ENCODE measurements around the gene FGD3. TPM values are rescaled to one million over a fixed set of nuclear protein-coding genes. Genes with fewer than 3 reads are reported as not detected.
A peak's percentile ranks its signal among the peaks of the same experiment; 100 is the strongest.

The FGD3 gene
- total RNA-seq, 1 donor from 2014 or later: 4.2 TPM

DNA sequence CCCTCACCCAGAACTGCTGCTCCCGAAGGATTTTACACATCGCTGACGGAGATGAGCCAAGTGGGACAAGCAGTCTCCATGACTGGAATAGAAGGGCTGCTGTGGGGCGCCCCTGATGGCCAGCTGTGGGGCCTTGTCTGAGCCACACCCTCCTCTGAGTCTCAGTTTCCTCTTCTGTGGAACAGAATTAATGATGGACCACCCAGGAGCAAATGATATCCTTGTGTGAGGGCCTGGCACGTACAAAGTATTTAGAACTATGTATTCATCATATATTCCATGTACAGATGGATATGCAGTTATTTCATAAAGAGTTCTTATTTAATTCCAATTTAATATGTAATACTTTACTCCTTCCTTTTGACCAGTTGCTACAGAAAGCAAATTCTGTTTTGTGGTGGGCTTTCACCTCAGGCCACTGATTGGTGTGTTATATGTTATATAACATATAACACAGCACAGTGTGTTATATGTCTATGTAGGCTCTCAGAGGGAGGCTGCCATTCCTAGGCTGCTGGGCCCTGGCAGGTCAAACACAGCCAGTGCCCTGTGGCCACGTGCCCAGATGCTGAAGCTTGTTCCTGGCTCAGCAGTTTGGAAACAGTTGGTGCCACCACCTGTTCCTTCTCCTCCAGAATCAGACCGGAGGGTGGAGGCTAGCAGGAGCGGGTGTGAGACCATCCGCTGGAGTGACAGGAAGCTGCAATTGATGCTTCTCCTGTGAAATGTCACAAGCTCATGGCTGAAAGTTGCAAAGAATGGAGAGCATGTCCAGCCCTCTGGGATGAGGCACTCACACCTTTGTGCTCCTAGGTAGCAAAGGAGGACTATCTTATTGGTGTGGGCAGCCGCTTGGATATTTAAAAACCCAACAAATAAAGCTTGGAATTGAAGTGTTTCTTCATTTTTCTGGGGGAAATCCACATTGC lies 4.4 kb upstream of the FGD3 start:
- H3K27ac ChIP-seq (ENCODE audit: low read depth, low read length): no peak overlapping the region
- peaks cover 3 to 11% (median 6%) of the 10 kb centered on the region in 3 donors for H3K27me3 ChIP-seq (ENCODE audit: control insufficient read depth in 3 of 3, insufficient read depth in 3 of 3, low read length in 3 of 3)
- H3K36me3 ChIP-seq (ENCODE audit: control insufficient read depth in 3 of 3, insufficient read depth in 3 of 3, low read length in 3 of 3): no peaks in the 10 kb centered on the region
- H3K4me1 ChIP-seq (ENCODE audit: control insufficient read depth in 3 of 3, insufficient read depth in 3 of 3, low read length in 3 of 3): peaks cover 11 to 29% (median 15%) of the 10 kb centered on the region in 3 donors
- H3K9me3 ChIP-seq (ENCODE audit: control insufficient read depth in 3 of 3, low read length in 3 of 3): no peaks in the 10 kb centered on the region
- no peak overlapping the region for H3K9ac ChIP-seq (ENCODE audit: low read depth in 1 of 3, low read length in 3 of 3)
- no peak overlapping the region for H3K4me3 ChIP-seq (ENCODE audit: low read length in 3 of 3)

DNA sequence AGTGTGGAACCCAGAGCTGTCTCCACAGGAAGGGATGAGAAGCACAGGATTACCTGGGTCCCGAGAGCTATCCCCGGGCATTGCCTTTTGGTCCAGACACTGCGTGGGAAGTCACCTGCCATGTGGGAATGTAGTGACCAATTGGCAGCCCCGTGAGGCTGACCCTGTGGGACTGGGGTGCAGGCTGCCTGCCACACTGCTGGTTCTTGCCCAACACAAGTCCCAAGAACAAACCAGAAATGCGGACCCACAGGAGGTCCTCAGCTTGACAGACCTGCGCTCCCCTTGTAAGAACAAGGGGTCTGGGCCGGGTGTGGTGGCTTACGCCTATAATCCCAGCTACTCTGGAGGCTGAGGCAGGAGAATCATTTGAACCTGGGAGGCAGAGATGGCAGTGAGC lies 2.4 kb upstream of the FGD3 start:
- no peaks in the 10 kb centered on the region for H3K9me3 ChIP-seq (ENCODE audit: control insufficient read depth in 3 of 3, low read length in 3 of 3)
- no peak overlapping the region for H3K9ac ChIP-seq (ENCODE audit: low read depth in 1 of 3, low read length in 3 of 3)
- H3K27me3 ChIP-seq (ENCODE audit: control insufficient read depth in 3 of 3, insufficient read depth in 3 of 3, low read length in 3 of 3): peaks cover 15 to 17% (median 15%) of the 10 kb centered on the region in 3 donors
- peaks cover 11 to 30% (median 15%) of the 10 kb centered on the region in 3 donors for H3K4me1 ChIP-seq (ENCODE audit: control insufficient read depth in 3 of 3, insufficient read depth in 3 of 3, low read length in 3 of 3)
- H3K27ac ChIP-seq (ENCODE audit: low read depth, low read length): no peak overlapping the region
- no peaks in the 10 kb centered on the region for H3K36me3 ChIP-seq (ENCODE audit: control insufficient read depth in 3 of 3, insufficient read depth in 3 of 3, low read length in 3 of 3)
- H3K4me3 ChIP-seq (ENCODE audit: low read length in 3 of 3): no peak overlapping the region

DNA sequence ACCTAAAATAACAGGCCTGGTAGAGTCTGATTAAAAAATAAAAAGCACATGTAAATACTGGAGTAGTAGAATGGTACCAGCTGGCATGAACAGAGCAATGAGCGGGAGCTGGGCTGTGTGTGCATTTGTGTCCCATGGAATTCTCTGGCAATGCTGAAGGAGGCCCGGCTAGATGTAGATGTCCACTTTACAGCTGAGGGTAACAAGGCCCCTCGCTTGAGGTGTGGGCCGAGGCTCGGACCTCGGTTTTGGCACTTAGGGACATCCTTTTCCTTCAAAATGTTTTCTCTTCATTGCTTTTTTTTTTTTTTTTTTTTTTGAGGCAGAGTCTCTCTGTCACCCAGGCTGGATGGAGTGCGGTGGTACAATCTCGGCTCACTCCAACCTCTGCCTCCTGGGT lies 1.5 kb upstream of the FGD3 start:
- H3K9me3 ChIP-seq (ENCODE audit: control insufficient read depth in 3 of 3, low read length in 3 of 3): no peaks in the 10 kb centered on the region
- H3K36me3 ChIP-seq (ENCODE audit: control insufficient read depth in 3 of 3, insufficient read depth in 3 of 3, low read length in 3 of 3): no peaks in the 10 kb centered on the region
- no peak overlapping the region for H3K27ac ChIP-seq (ENCODE audit: low read depth, low read length)
- peaks cover 15 to 20% (median 17%) of the 10 kb centered on the region in 3 donors for H3K27me3 ChIP-seq (ENCODE audit: control insufficient read depth in 3 of 3, insufficient read depth in 3 of 3, low read length in 3 of 3)
- H3K4me3 ChIP-seq (ENCODE audit: low read length in 3 of 3): no peak overlapping the region
- peaks cover 11 to 30% (median 15%) of the 10 kb centered on the region in 3 donors for H3K4me1 ChIP-seq (ENCODE audit: control insufficient read depth in 3 of 3, insufficient read depth in 3 of 3, low read length in 3 of 3)
- H3K9ac ChIP-seq (ENCODE audit: low read depth in 1 of 3, low read length in 3 of 3): no peak overlapping the region

DNA sequence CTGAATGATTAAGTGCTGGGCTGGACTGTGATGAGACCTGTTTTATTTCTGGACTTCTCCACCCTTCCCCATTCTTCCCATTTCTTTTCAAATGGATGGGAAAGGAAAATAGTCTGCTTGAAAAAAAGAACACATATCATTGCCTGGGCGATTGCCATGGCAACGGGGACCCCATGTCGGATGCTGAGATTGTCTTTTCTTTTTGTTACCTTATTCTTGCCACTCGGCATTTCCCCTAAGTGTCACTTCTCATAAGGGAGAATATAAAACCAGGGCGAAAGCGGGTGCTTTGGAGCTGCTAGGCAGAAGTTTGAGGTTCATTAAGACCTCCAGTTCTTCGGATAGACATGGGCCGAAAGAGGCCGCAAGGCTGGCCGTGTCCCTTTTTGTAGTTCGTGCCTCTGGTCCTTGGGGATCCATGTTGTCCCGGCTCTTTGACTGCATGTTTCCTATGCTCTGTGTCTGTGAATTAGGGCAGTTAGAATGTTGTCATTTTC lies 763 bp downstream of the FGD3 start:
- H3K27me3 ChIP-seq (ENCODE audit: control insufficient read depth in 3 of 3, insufficient read depth in 3 of 3, low read length in 3 of 3): peaks cover 15 to 21% (median 17%) of the 10 kb centered on the region in 3 donors
- peak overlapping the region; percentile 66 to 68 (median 66) for H3K4me3 ChIP-seq (ENCODE audit: low read length in 3 of 3)
- H3K9me3 ChIP-seq (ENCODE audit: control insufficient read depth in 3 of 3, low read length in 3 of 3): no peaks in the 10 kb centered on the region
- no peak overlapping the region for H3K27ac ChIP-seq (ENCODE audit: low read depth, low read length)
- H3K9ac ChIP-seq (ENCODE audit: low read depth in 1 of 3, low read length in 3 of 3): peak overlapping the region; percentile 64 to 76 (median 74)
- no peaks in the 10 kb centered on the region for H3K36me3 ChIP-seq (ENCODE audit: control insufficient read depth in 3 of 3, insufficient read depth in 3 of 3, low read length in 3 of 3)
- H3K4me1 ChIP-seq (ENCODE audit: control insufficient read depth in 3 of 3, insufficient read depth in 3 of 3, low read length in 3 of 3): peaks cover 8 to 19% (median 11%) of the 10 kb centered on the region in 3 donors

DNA sequence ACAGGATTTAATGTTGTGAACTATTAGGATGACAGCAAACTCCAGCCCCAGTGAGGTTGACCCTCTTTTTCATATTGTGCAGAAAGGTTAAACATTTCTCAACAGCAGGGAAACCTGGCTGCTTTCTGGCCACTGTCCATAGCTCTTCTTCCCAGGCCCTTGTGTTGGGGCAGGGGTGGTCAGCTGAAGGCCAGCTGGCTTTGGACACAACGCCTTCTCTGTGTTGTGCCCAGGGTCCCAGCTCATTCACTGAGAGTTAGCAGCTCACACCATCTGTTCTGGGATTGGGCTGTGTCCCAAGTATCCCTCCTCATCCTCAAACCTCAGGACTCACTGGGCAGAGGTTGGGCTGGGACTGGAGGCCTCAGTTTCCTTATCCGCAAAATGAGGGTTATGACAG lies 1.3 kb downstream of the FGD3 start:
- Histone ChIP-seq H3K36me3 (ENCODE audit: control insufficient read depth in 3 of 3, insufficient read depth in 3 of 3, low read length in 3 of 3) (no peaks in the 10 kb centered on the region), H3K27me3 (ENCODE audit: control insufficient read depth in 3 of 3, insufficient read depth in 3 of 3, low read length in 3 of 3) (peaks cover 15 to 21% (median 17%) of the 10 kb centered on the region in 3 donors), H3K4me3 (ENCODE audit: low read length in 3 of 3) (no peak overlapping the region), H3K9me3 (ENCODE audit: control insufficient read depth in 3 of 3, low read length in 3 of 3) (no peaks in the 10 kb centered on the region), H3K9ac (ENCODE audit: low read depth in 1 of 3, low read length in 3 of 3) (no peak overlapping the region), H3K27ac (ENCODE audit: low read depth, low read length) (no peak overlapping the region), H3K4me1 (ENCODE audit: control insufficient read depth in 3 of 3, insufficient read depth in 3 of 3, low read length in 3 of 3) (peaks cover 5 to 14% (median 6%) of the 10 kb centered on the region in 3 donors)

DNA sequence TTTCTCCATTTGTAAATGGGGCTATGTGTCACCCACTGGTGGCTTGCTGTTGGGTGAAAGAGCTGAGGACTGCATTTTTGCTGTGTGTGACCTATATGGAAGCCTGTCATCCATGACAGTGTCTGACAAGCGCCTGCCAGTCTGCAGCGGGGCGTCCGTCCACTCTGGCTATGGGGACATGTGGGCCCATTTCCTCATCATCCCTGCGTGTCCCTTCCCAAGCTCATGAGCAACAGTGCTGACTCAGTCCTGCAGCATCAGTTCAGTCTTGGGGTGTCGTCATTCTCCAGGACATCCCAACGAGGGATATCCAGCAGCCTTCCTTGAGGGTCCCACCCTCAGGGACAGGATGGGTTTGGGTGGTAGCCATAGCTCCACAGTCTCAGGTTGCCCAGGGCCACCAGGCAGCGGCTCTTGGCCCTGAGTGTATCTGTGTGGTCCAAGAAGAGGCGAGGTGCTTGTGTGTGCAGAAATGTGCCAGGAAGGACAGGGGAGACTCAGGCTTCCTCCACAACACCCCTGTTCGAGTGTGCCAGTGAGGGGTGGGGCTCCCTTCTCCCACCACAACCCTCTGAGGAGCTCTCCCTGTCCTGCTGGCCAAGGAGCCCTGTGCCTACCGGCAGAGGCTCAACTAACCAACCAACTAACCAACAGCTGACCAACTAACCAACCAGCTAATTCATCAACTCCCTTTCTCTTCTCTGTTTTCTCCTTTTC lies 2.1 kb downstream of the FGD3 start:
- no peak overlapping the region for H3K4me3 ChIP-seq (ENCODE audit: low read length in 3 of 3)

DNA sequence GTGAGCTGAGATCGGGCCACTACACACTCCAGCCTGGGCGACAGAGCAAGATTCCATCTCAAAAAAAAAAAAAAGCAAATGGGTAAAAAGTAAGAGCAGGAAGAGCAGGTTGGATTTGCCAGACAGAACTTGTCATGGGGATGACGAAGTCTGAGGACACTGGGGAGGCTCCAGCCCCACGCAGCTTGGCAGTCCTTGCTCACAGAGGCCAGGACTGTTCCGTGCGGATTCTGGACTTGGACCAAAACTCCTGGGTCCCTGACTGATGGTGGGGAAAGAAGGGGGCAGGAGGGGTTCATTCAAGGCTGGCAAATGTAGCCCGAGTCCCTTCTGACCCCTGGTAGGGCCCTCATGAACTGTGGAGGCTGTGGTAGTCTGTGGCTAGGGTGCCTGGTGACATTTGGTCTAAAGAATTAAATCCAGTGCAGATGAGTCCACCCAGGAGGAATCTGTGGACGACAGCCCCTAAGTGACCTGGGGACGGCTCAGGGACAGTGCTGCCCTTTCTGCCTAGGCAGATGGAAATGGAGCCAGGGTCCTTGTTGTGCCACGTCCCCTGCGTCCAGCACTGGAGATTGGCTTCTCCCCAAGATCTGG lies 3.1 kb downstream of the FGD3 start:
- H3K36me3 ChIP-seq (ENCODE audit: control insufficient read depth in 3 of 3, insufficient read depth in 3 of 3, low read length in 3 of 3): no peaks in the 10 kb centered on the region
- H3K27me3 ChIP-seq (ENCODE audit: control insufficient read depth in 3 of 3, insufficient read depth in 3 of 3, low read length in 3 of 3): peaks cover 15 to 21% (median 17%) of the 10 kb centered on the region in 3 donors
- H3K27ac ChIP-seq (ENCODE audit: low read depth, low read length): no peak overlapping the region
- no peak overlapping the region for H3K9ac ChIP-seq (ENCODE audit: low read depth in 1 of 3, low read length in 3 of 3)
- no peaks in the 10 kb centered on the region for H3K9me3 ChIP-seq (ENCODE audit: control insufficient read depth in 3 of 3, low read length in 3 of 3)
- H3K4me1 ChIP-seq (ENCODE audit: control insufficient read depth in 3 of 3, insufficient read depth in 3 of 3, low read length in 3 of 3): peaks cover 6 to 20% (median 9%) of the 10 kb centered on the region in 3 donors
- H3K4me3 ChIP-seq (ENCODE audit: low read length in 3 of 3): no peak overlapping the region

More for the DNA sequence above, 2.1 kb downstream of the FGD3 start:
- Histone ChIP-seq H3K9me3 (ENCODE audit: control insufficient read depth in 3 of 3, low read length in 3 of 3) (no peaks in the 10 kb centered on the region), H3K27me3 (ENCODE audit: control insufficient read depth in 3 of 3, insufficient read depth in 3 of 3, low read length in 3 of 3) (peaks cover 15 to 21% (median 17%) of the 10 kb centered on the region in 3 donors), H3K9ac (ENCODE audit: low read depth in 1 of 3, low read length in 3 of 3) (no peak overlapping the region), H3K4me1 (ENCODE audit: control insufficient read depth in 3 of 3, insufficient read depth in 3 of 3, low read length in 3 of 3) (peaks cover 6 to 19% (median 8%) of the 10 kb centered on the region in 3 donors), H3K36me3 (ENCODE audit: control insufficient read depth in 3 of 3, insufficient read depth in 3 of 3, low read length in 3 of 3) (no peaks in the 10 kb centered on the region), H3K27ac (ENCODE audit: low read depth, low read length) (no peak overlapping the region)

DNA sequence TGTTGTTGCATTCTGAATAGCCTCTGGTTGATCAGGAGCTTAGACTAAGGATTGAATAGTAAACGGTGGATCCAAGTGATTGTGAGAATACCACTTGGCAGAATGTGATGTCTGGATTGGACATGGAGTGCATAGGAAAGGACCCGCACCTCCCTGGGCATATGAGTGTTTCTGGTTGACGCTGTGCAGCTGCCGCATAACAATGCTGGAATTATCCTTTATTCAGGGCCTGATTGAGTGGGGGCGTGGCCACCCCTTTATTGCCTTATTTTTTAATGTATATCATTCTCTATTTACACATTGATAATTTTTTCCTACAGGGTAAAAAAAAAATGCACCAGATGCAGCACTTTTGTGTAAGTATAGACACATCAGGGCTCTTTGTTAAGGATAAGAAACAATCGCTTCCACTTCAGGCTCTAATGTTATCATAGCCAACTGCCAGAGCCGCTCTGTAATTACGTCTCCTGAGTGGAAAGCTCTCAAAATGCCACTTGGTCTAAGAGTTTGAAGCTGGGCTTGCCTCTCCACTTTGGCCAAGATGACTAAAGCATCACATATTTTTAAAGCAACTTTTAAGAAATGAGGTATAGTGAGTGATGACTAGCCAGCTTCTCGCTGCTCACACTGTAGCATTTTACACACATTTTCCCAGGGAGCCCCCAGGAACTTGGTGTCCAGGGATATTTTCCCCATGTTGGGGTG lies 5.7 kb downstream of the FGD3 start:
- no peak overlapping the region for H3K27ac ChIP-seq (ENCODE audit: low read depth, low read length)
- H3K4me3 ChIP-seq (ENCODE audit: low read length in 3 of 3): no peak overlapping the region
- peaks cover 0 to 6% (median 3%) of the 10 kb centered on the region in 3 donors for H3K4me1 ChIP-seq (ENCODE audit: control insufficient read depth in 3 of 3, insufficient read depth in 3 of 3, low read length in 3 of 3)
- H3K9me3 ChIP-seq (ENCODE audit: control insufficient read depth in 3 of 3, low read length in 3 of 3): no peaks in the 10 kb centered on the region
- H3K36me3 ChIP-seq (ENCODE audit: control insufficient read depth in 3 of 3, insufficient read depth in 3 of 3, low read length in 3 of 3): no peaks in the 10 kb centered on the region
- H3K9ac ChIP-seq (ENCODE audit: low read depth in 1 of 3, low read length in 3 of 3): no peak overlapping the region
- peaks cover 3 to 18% (median 11%) of the 10 kb centered on the region in 3 donors for H3K27me3 ChIP-seq (ENCODE audit: control insufficient read depth in 3 of 3, insufficient read depth in 3 of 3, low read length in 3 of 3)
